Measurements from ENCODE around the gene ARRDC3. TPM values are rescaled to one million over a fixed set of nuclear protein-coding genes. Genes with fewer than 3 reads are reported as not detected.
A peak's percentile ranks its signal among the peaks of the same experiment; 100 is the strongest.

The ARRDC3 gene
- total and polyA plus RNA-seq, 10 of the 15 experiments (the other 5 are each of a cell fraction or from before 2014, with no cell fraction given) = 2.3 to 14.0 (median 8.6) TPM

GRCh38 chr5:91361055-91361701, 21.9 kb downstream of the ARRDC3 start (continued):
- TF ChIP-seq E2F4 (IDR thresholded peaks at IDR 0.05; ENCODE audit: low read depth, low read length) = no peak
- TF ChIP-seq SMARCA5 (IDR thresholded peaks at IDR 0.05) = no peak
- no peak for TF ChIP-seq NR2C2 (IDR thresholded peaks at IDR 0.05; ENCODE audit: borderline replicate concordance, control insufficient read depth, insufficient read length, low read depth)
- peak; percentile 93 for TF ChIP-seq CBFB (IDR thresholded peaks at IDR 0.05; ENCODE audit: low read depth)
- no peak for TF ChIP-seq SREBF1 (IDR thresholded peaks at IDR 0.05; ENCODE audit: low read length)
- no peak for TF ChIP-seq TCF12 (IDR thresholded peaks at IDR 0.05; ENCODE audit: low read depth, low read length)
- TF ChIP-seq IKZF1 (conservative IDR thresholded peaks at IDR 0.05) = no peak
- peak; percentile 67 for TF ChIP-seq ATF7 (IDR thresholded peaks at IDR 0.05; ENCODE audit: low read depth)
- no peak for TF ChIP-seq PRDM15 (CRISPR knock-in tag; IDR thresholded peaks at IDR 0.05)
- no peak for TF ChIP-seq CHD2 (IDR thresholded peaks at IDR 0.05; ENCODE audit: borderline replicate concordance, low read depth, low read length)
- peak; percentile 67; the same call in 1 of the 2 replicates for TF ChIP-seq MTA3 (IDR thresholded peaks at IDR 0.05; ENCODE audit: borderline replicate concordance, low read length)
- no peak for TF ChIP-seq MYC (IDR thresholded peaks at IDR 0.05; ENCODE audit: insufficient read depth, insufficient read length, insufficient replicate concordance, low read length, severe bottlenecking)
- no peak for TF ChIP-seq BMI1 (IDR thresholded peaks at IDR 0.05; ENCODE audit: borderline replicate concordance)
- TF ChIP-seq CTCF (IDR thresholded peaks at IDR 0.05 in 2 of 3, conservative IDR thresholded peaks at IDR 0.05 in 1 of 3; ENCODE audit: control insufficient read depth in 2 of 3, extremely low read depth in 1 of 3, insufficient read depth in 1 of 3, low read depth in 3 of 3, low read length in 3 of 3) = no peak
- no peak for TF ChIP-seq SRF (IDR thresholded peaks at IDR 0.05; ENCODE audit: low read depth in 2 of 2, low read length in 2 of 2)
- TF ChIP-seq STAT3 (IDR thresholded peaks at IDR 0.05; ENCODE audit: low read depth, low read length) = no peak
- no peak for TF ChIP-seq DPF2 (IDR thresholded peaks at IDR 0.05)
- no peak for TF ChIP-seq POU2F2 (IDR thresholded peaks at IDR 0.05; ENCODE audit: borderline replicate concordance, low read depth, low read length)
- TF ChIP-seq ZBTB40 (IDR thresholded peaks at IDR 0.05; ENCODE audit: borderline replicate concordance) = no peak
- TF ChIP-seq RB1 (IDR thresholded peaks at IDR 0.05; ENCODE audit: borderline replicate concordance) = no peak
